ENCODE measurements around the gene UFC1. TPM values are rescaled to one million over a fixed set of nuclear protein-coding genes. Genes with fewer than 3 reads are reported as not detected.

The UFC1 gene
- total and polyA plus RNA-seq, 2 of the 13 experiments (the other 11 are each of a cell fraction or from before 2014, with no cell fraction given) = 72.8 to 85.2 TPM

- no peak; the same call in 1 of the 2 replicates for TF ChIP-seq TFDP1 (CRISPR knock-in tag; IDR thresholded peaks at IDR 0.05; ENCODE audit: borderline replicate concordance)
- TF ChIP-seq SNAPC2 (CRISPR knock-in tag; IDR thresholded peaks at IDR 0.05) = peak; percentile 66; the same call in 1 of the 2 replicates
- peak; percentile 95; the same call in 1 of the 2 replicates for TF ChIP-seq DMAP1 (CRISPR knock-in tag; IDR thresholded peaks at IDR 0.05)
- 0 out of 2 replicates have a peak, but pooled peaks have one; percentile 62 for TF ChIP-seq ERF (CRISPR knock-in tag; IDR thresholded peaks at IDR 0.05)
- no peak for TF ChIP-seq ZNF879 (CRISPR knock-in tag; IDR thresholded peaks at IDR 0.05)
- TF ChIP-seq ZNF776 (CRISPR knock-in tag; IDR thresholded peaks at IDR 0.05) = no peak
- TF ChIP-seq RARG (CRISPR knock-in tag; IDR thresholded peaks at IDR 0.05; ENCODE audit: low read depth) = no peak
- TF ChIP-seq DNMT1 (CRISPR knock-in tag; IDR thresholded peaks at IDR 0.05) = no peak
- TF ChIP-seq RXRB (CRISPR knock-in tag; IDR thresholded peaks at IDR 0.05; ENCODE audit: borderline replicate concordance) = peak; percentile 35
- no peak for TF ChIP-seq IKZF4 (CRISPR knock-in tag; IDR thresholded peaks at IDR 0.05; ENCODE audit: borderline replicate concordance, low read depth, not compliant biosample characterization)
- no peak for TF ChIP-seq ZSCAN25 (CRISPR knock-in tag; IDR thresholded peaks at IDR 0.05)
- no peak for TF ChIP-seq ZNF234 (CRISPR knock-in tag; conservative IDR thresholded peaks at IDR 0.05)
- TF ChIP-seq NCOR1 (IDR thresholded peaks at IDR 0.05; ENCODE audit: borderline replicate concordance, low read length) = peak; percentile 35; the same call in 1 of the 2 replicates
- no peak for TF ChIP-seq ZNF207 (IDR thresholded peaks at IDR 0.05; ENCODE audit: borderline replicate concordance)
- TF ChIP-seq NR2F1 (CRISPR knock-in tag; IDR thresholded peaks at IDR 0.05) = no peak
- peak; percentile 87; the same call in 1 of the 2 replicates for TF ChIP-seq THAP9 (CRISPR knock-in tag; IDR thresholded peaks at IDR 0.05; ENCODE audit: borderline replicate concordance)
- peak; percentile 66; the same call in 1 of the 2 replicates for TF ChIP-seq ZNF639 (CRISPR knock-in tag; conservative IDR thresholded peaks at IDR 0.05)
- no peak for TF ChIP-seq ZBTB46 (CRISPR knock-in tag; IDR thresholded peaks at IDR 0.05; ENCODE audit: borderline replicate concordance)
Observed at GRCh38 chr1:161153682-161154337, at the start of gene UFC1 (continued).

All from HepG2 (cell line).